ENCODE results near the gene PPP1R9A.

PPP1R9A gene

DNA sequence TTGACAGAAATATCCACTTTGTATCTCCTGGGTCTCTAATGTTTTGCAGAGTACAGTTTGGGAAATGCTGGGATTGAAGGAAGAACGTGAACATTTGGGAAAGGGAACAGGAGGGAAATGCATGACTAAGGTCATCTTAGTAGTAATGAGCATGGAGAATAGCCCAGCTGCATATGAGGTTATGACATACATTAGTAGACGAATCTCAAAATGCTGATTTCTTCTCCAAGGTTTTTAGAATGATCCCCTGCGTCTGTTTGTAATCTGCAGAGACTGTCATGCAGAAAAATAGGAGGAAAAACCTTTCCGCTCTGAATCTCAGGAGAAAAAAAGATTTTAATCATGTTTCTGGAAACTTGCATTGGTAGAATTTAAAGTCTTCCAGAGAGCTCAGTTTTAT, 133.6 kb downstream of the PPP1R9A start:
- DNase-seq: no peak

DNA sequence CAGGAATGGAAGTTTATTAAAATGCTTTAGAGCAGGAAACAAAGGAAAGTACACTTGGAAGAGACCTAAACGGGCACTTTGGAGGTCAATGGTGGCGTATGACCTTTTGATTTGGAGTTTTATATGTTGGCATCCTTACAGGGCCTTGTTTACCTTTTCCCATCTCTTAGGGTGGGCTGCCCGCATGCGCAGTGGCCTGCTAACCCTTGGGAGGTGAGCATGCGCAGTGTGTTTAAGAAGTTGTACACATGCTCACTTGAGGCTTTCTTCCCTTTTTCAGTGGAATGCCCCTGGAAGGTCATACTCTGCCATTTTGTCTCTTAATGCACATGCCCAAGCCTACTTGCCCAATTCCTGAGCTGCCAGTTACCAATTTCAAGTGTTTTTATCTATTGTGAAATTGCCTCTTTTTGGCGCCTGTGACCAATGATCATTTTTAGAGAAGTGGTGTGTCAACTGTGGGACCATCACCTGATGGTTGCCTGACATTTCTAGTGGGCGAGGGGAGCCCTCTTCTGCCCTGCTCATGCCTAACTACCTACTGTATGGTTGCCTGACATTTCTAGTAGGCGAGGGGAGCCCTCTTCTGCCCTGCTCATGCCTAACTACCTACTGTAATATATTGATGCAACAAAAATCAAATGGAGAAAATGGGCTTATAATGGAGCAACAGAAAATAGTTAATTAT, 138.0 kb downstream of the PPP1R9A start:
- no peak for DNase-seq

DNA sequence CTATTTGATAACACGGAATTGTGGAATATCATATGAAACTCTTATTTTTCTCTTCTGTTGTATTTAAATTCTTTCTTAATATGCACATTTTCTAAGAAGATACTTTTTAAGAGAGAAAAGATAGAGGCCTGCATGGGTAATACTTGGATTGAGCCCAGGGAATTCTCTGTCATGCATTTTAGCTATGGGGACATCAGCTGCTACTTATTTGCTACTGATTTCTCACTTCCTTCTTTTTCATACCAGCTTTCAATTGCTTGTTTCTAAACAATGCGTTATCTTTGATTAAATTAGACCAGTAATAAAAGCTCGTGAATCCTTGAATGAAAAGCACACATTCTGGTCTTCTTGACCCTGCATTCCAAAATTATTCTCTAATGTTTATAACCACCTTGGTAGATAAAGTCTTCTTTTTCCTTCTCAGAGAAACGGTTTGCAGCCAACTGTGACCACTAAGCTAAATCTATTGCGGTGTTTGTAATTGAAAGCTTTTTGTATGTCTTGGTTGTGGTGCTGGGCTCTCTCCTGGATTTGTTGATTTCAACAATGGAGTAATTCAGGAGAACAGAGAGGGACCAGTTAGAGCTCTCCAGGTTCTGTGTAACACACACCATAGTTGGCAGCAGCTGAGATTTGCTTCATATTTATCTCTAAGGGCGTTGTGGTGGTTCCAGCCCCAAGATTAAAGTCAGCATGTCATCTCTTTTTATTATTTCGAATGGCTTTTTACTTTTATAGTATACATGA, 139.3 kb downstream of the PPP1R9A start:
- no peak for DNase-seq

DNA sequence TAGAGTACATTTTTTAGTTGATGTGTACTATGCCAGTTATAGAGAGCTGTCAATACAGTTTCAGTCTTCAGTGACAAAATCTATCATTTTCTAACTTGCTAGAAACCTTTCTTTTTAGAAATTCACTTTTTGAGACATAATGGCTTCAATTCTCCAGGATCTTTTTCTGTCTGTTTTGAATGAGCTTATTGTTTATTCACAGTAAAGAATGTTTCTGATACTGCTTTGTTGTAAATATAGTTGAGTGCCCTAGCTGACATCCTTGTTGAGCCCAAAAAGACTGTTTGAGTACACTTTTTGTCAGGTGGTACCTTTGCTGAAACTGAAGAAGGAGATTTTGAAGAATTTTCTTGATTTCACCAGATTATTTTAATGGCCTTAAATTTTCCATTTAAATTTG, 139.9 kb downstream of the PPP1R9A start:
- DNase-seq: no peak

DNA sequence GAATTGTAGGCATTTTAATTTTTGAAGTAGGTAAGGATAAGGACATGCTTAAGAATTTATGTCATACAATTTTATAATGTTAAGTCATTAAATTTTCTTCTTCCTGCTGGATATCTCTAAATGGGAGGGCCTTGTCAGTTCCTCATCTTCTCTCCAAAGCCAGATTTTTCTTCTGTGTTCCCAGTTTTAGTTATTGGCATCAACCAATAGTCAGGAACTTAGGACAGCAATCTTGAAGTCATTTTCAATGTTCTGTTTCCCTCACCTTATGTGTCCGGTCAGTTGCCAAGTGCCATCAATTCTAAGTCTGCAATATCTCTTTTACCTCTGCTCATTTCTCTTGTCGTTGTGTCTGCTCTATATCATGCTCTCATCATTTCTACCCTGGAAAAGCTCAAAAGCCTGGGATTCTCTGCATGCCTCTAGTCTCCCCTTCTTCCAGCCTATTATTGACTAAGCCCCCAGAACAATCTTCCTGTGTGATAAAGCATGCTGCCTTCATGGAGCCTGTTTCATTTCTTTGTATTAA, 145.2 kb downstream of the PPP1R9A start:
- no peak for DNase-seq

DNA sequence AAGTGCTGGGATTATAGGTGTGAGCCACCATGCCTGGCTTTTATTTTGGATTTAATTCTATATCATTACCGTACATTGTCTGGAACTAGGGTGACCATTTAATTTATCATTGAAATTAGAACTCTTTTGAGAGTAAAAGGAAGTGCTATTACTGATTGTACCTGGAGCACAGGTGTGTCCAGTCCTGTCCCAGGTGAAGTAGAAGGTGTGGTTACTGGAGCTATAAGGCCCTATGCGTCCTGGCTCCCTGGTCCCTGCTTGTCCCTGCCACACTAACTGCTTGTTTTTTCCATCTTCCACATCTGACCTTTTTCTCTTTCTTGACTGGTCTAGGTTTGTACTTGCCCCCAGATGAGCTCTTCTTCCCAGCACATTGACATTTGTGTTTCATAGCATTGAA, 147.0 kb downstream of the PPP1R9A start:
- DNase-seq: no peak

DNA sequence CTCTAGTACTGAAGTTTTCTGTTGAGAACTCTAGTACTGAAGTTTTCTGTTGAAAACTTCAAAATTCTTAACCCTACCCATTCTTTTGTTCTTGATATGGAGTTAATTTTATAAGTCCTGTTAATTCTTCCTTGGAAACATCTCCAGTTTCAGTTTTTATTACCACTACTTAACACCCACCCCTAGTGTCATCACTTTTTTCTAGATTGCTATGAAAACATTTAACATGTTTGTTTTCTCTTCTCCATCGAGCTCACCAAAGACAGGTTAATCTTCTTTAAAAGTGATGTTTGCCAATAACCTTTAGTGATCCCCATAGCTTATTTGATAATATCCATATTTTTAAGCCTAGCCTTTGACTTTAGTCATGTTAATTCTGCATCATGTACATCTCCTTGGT, 147.9 kb downstream of the PPP1R9A start:
- no peak for DNase-seq

DNA sequence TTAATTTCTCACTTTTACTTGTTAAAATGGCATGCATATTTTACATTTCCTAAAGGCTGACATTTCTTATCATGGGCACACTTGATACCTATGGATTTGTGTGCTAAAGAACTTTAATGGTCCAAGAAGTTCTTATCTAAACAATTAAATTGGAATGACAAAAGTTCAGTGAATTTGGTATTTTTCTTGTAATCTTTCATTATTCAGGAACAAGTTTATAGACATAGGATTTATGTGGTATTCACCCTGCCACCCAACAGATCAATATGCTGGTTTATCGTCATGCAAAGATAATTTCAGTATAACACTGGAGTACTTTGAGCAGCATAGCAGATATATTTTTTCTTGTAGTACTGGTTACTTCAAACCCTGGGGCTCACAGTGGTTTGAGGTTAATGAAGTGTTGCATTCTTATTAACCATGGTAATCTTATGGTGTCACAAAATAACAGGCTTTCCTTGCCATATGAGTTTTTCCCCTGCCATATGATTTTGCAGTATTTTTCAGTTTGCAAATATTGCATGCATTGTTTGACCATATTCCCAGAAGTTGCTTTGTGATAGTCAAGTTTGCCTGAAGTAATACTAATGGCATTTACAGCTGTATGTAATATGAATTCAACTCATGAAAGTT, 148.8 kb downstream of the PPP1R9A start:
- no peak for DNase-seq

DNA sequence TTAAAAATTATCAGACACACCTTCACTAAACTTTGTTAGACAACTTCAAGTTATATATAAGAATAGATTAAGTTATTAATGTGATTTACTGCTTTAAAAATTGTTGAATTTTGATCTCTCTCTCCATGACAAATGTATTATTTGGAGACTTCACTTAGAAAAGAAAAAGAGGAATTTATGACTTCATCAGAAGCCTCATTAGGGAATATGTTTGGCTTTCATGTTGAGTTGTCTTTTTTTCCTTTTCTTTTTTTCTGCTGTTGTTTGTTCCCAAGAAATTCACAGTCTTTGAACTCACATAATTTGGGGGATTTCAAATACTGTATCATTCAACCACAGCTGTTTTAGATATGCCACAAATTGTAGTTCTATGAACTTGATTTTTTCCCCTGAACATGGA, 149.5 kb downstream of the PPP1R9A start:
- DNase-seq: no peak

DNA sequence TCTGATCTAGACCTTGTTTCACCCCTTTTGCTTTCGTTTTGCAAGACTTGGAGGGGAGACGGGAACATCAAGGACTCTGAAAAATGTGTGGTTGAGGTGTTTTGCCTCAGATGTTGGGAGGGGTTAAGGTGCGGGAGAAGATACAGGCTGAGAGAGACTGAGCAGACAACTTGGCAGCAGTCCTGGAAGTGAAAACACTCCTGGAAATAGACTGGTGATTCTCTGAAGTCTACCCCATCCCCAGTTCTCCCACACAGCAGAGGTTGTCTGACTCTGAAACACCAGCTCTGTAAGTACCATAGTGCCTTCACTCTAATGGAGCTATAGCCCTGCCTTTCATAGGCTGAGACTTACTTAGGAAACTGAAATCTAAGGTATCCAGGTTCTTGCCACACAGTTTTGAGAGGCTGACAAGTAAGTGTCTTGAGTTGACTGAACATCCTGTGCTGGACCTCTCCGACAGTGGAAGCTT, 152.5 kb downstream of the PPP1R9A start:
- no peak for DNase-seq

DNA sequence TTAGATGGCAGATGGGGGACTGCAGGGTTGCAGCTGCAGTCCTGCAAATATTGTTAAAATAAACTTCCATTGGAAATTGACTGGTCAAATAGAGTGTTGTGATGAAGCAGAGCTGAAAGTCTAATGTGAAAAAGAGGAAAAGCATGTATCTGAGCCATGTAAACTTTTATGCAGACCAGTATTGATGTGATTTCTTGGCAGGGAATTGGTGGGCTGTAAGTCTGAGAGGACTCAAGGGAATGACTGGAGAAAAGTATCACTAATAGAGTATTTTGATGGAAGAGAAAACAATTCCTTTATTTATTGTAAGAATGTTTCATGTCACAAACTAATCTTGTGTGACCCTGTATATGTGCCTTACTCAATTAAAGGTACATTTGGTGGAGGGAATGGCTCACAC, 155.5 kb downstream of the PPP1R9A start:
- no peak for DNase-seq

DNA sequence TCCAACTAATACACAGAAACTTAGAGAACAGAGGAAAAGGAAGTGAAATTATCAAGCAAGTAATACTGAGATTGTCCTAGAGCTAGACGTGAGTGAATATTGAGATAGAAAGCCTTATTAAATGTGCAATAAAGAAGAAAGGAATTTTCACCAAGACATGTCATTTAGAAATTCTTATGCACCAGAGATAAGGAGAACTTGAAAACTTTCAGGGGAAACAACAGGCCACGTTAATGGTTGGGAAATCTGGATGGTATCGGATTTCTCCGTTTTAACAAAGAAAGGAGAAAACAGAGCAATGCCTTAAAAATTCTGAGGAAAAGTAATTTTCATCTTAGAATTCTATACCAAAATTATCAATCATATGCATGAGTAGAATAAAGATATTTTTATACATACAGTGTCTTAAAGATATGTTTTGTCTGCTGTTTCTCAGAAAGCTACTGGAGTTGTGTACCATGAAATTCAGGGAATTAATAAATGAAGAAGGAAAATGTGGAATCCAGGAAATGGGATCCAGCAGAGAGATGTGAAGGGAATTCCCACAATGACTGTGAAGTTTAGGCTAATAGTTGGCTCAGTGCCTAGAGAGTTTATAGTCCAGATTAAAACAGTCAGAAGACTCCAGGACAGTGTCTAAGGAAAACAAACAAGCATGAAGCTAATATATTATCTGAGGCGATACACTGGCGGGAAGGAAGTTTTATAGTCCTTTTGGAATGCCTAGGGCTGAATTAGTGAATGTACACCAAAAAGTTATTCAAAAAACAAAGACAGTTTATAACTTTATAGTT, 159.5 kb downstream of the PPP1R9A start:
- no peak for DNase-seq

DNA sequence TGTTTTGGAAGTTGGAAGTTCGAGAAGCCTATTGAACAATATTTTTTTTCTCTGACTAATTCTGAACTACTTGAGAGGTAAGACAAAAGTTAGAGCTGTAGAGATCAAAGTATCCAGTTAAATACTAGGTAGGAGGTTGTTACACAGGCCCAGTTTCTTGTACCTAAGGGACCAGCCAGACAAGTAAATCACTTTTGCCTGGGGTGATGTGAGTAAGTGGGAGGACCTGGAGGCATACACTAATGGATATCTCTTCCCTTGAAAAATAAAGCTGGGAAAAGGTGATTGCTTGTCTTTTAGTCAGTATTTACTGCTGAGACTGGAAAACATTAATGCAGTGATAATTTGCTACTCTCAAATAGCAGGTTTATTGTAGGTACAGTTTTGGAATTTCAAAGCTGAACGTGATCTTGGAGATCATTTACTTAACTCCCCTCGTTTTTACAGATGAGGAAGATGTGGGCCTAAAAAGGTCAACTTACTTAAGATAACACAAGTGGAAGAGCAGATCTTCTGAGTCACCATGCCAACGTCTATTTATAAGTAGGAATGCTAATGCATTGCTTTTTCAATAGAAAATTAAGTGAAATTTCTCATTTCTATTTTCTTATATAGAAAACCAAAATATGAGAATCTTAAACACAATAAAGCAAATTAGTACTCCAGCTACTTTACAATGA, 181.3 kb downstream of the PPP1R9A start:
- DNase-seq: no peak

DNA sequence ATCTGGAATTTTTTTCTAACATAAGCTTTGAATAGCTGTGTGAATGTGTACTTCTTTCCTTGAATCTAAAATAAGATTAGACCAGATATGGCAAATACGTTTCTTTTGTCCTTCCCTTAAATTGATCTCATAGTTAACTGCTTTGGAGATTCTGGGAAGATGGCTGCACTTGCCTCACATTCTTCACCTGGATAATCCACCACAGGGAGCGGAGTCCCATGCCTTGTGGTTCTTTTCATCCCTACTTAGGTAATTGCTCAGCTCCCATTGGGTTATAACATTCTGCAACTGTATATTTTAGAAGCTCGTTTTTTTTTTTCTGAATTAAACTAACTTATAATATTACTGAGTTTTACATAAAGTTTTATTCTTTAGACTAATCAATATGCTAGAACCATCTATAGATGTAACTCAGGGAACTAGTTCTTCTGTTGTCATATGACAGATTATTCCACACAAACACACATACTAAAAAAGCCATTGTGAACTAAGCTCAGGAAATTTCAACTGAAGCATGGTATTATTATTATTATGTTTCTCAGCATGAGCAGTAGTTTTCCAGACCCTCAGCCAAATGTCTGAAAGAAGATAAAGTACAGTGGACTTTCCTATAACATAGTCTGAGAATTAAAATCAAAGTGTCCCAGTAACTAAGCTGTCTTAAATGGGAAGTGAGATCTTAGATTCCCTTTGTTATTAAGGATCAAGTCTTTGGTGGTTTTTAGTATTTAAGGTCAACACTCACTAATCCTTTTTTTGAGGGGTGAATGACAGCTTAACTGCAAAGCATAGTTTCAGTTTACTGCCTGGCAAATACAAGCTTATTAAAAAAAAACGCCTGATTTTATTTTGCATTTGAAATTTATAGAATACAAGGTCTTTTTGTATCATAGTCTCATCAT, 182.3 kb downstream of the PPP1R9A start:
- DNase-seq: no peak

DNA sequence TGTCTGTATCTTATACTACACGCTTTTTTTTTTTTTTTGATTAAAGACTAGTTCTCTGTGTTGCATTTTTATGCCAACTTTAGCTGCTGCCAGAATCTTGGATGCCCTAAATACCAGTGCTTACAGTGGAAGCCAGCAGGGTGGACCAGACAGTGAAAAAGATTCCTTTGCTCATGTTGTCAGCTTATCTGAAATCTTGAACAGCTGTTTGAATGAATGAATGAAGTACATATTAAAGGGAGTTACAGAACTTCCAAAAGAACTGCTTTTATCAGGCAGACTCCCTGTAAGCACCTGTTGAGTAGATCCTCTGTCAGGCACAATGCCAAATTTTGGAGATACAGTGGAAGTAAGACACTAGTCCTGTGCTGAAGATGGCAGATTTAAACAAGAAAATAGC, 184.9 kb downstream of the PPP1R9A start:
- no peak for DNase-seq

DNA sequence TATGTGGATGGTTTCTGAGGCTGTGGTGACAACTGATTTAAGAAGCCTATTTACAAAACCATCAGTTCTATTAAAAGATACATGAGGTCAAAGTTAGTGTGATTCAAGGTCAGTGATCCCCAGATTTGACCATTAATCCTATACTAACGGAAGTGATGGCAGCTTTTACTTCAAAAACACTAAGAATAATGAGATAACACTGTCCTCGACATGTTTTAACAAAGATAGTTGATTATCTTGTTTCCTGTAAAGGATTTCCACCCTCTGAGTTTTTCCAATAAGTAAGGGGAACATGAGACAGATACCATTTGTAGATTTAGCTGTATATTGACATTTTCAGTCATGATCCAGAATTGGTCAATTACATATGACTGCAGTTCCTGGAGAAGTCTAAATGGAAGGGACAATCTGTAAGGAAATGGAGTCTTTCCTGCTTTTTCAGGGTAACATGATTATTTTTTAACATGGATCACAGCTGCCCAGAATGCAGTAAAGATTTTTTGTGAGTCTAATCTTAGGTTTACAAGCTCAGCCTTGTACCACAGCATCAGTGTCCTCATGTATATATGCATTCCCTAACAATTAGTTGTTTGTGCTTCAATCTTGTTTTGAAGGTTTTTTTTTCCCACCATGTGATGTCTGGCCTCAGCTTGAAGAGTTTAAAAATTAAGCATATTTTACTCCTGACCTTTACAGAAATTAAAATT, 188.0 kb downstream of the PPP1R9A start:
- no peak for DNase-seq

DNA sequence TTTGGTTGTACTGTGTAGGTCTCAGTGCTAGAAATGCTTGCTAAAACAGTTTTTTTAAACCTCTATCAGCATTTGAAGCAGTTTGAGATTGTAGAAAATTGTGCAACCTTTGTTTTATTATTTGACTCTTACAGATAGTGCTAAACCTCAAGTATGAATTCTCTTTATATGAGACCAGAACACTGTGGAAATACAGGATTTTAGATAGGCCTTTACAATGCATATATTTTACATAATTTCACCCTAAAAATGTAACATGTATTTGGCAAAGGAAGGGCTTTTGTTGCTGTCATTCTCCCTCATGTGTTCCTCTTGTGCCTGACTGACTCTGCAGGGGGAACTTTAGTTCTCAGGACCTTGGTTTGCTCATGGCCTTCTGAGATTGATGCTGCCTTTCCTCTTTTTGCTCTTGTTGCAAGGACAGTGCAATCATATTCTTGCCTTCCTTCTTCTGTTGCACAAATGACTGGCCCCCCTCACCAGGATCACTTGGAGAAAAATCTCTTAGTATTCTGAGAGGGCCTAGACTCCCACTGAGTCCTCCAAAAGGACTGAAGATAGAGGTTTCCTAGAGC, 188.7 kb downstream of the PPP1R9A start:
- no peak for DNase-seq

DNA sequence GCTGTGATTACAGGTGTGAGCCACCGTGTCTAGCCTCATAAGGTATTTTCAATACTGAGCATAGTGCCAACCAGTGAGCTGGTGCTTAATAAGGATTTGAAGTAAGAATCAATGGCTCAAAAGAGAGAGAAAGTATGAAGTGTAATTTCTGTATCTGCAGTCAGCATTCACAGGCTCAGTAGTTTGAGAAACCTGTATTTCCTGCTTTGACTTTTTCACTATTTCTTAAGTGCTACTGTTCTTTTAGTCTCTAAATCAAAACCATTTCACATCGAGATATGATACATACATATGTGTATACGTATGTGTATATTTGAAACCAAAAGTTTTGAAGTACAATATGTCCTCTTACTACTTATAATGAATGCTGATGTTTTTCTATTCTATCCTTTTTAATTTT, 189.9 kb downstream of the PPP1R9A start:
- no peak for DNase-seq

DNA sequence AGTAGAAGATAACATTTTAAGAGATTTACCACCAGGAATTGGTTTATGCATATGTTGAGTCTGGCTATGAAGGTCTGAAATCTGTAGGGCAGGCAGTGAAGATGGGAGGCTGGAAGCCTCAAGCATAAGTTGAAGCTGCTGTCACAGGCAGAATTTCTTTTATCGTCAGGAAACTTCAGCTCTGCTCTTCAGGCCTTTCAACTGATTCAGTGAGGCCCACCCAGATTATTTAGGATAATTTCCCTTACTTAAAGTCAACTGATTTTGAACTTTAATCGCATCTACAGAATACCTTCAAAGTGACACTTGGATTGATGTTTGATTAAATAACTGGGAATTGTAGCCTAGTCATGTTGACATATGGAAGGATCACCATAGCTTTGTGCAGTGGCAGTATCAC, 190.5 kb downstream of the PPP1R9A start:
- no peak for DNase-seq

DNA sequence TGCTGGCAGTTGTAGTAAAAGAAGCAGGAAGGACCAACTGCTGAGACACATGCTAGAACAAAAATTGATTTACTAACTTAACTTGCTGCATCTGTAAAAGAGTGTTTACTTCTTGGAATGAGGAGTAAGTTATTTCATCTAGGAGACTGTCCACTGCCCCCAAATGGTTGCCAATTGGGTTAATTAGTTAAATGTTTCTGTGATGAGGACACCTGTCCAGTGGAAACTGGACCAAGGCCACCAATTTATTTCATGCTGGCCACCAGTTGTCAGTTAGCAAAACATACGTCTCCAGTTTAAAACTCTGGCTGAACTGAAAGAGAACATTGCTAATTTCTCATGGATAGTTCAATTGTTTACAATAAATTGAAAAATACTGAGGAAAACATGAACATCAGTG, 191.7 kb downstream of the PPP1R9A start:
- DNase-seq: no peak

Measured in activated CD4-positive, alpha-beta T cell treated with anti-CD3 and anti-CD28 coated beads, Interleukin-2, amount 50 U/mL, for 48 hours (primary cell).